HG02884 (cell line): Measurements from ENCODE around the gene AEBP1.
A peak's percentile ranks its signal among the peaks of the same experiment; 100 is the strongest.

ENCODE experiments used
- ATAC-seq: cut with Tn5 transposase; IDR thresholded peaks from one replicate; pipeline ENCODE4 v1.9.1; 2021; ENCODE audit warnings: mild to moderate bottlenecking, moderate library complexity; ENCODE audit not compliant: unreplicated experiment

Gene AEBP1

DNA sequence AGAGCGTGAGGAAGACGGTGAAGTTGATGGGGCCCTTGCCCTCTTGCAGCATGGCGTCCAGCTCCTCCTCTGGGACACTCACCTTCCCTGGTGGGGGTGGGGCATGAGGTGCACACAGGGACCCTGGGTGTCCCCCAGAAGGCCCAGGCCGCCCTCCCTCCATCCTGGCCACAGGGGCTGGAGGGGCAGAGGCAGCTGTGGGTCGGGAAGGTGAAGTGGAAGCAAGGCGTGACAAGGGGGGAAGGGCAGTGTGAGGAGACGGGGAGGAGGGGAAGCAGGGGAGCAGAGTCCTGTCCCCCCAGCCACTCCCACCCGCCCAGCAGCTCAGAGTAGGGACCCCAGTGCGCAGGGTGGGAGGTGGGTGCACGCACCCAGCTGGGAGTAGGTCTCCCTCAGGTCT is 36.2 kb downstream of the AEBP1 start:
- ATAC-seq, result no peak

DNA sequence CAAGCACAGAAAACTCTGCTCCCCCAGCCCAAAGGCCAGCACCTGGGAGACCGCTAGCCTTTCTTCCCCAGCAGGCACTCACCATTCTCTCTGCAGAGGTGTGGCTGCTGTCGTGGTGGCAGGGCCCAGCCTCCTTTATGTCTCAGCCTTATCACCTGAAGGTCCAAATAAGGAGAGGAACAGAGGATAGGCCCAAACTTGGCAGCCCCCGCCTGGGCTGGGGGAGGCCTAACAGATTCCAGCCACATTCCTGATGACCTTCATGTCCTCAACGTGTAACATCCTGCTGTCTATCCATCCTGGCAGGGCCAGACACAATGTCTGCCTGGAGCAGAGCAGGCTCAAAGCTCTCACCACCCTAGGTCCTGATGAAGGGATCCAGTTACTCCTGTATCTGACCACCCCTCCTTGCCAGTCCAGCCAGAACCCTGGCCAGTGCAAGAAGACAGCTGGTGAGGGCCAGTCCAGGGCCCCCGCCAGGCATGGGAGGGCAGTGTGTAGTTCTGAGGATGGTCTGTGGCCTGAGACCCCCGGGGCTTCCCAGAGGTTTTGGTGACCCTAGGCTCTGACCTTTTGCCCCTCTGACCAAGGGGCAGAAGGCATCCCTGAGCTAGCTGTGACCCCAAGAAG is 37.2 kb downstream of the AEBP1 start, which contains the start of gene MYL7:
Gene MYL7, minus strand, starts transcription at position 112 of the 630 bp plus-strand sequence. Its CDS starts 27 bp downstream, at position 85.
- ATAC-seq, result no peak

DNA sequence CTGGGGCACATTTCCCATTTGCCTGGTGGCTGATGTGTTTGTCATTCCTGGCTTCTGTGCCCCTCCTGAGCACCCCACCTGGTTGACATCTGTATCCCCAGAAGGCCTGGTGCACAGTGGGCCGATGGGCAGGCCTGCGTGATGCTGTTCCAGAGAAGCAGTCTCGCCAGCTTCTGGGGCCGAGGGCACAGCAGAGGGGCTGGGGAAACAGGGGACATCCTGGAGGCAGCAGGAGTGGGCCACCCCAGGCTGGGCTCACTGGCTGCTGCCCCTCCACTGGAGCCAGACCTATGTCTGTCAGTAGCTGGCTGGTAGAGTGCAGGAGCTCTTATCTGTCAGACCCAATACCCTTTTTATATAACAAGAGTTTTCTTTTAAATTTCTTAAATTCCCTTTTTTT is 37.9 kb downstream of the AEBP1 start:
- ATAC-seq, result no peak

DNA sequence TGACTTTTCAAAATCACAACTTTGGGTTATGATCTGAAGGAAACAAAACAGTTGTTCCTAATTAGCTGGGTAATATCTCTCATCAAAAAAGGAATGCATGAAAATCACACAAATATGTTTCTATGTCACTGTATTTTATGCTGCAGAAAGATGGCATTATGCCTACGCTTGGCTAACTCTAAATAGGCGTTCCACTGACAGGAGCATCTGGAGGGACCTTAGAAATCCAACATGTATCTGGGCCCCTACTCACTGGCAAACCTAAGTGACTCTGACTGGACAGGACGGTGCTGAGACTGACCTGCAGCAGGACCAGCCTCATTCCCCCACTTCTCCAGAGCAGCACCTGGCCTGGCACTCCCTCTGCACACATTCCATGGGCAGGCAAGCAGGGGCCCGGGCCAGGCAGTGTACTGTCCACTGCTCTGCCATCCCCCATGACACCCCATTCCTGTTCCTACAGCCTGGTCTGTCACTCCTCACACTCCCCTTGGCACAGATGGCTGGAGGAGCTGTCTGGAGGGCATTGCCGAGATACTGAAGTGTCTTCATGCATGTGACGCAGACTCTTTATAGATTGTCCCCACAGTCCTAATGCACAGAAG is 39.6 kb downstream of the AEBP1 start:
- no peak for ATAC-seq

DNA sequence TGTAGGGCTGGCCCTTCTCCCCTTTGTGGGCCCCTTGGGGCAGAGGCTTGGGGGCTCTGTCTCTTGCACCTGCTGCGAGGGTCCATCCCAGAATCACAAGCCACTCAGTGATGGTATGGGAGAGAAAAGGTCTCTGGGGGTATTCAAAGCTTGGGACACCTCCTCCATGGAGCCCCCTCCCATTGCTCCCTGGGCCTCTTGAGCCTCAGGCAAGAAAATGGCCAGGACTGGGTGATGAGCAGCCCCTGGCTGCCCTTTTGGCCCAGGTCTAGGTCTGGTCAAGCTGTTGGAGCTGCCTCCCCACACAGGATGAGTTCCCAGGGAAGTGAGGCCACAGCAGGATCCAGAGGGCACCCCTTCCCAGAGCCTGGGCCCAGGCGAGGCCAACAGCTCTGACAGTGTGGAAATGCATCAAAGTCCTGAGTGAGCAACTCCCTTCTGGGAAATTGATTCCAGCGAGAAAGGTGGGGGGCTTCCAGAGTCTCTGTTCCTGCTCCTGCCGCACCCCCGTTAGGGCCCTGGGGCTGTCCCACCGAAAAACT is 40.4 kb downstream of the AEBP1 start:
- no peak for ATAC-seq

DNA sequence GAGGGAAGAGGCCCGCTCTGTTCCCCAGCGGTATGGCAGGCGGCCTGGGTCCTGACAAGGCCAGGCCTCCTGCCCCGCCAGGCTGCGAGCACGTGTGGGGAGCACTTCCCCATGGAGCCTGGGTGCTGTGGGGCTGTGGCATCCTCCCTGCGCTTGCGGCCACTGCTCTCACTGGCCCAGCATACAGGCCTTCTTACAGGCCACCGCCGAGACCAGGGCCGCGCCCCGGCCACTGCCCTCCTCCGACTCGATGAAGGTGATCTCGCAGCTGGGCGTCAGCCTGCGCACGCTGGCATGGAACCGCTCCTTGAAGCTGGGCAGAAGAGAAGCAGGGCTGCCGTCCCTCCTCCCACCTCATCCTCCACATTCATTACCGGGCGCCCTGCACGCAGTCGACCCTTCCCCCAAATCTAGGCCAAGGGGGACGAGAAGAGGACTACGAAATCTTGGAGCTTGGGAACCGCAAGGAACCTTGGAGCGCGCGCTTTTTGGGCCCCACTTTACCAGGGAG is 40.9 kb downstream of the AEBP1 start:
- no peak for ATAC-seq

DNA sequence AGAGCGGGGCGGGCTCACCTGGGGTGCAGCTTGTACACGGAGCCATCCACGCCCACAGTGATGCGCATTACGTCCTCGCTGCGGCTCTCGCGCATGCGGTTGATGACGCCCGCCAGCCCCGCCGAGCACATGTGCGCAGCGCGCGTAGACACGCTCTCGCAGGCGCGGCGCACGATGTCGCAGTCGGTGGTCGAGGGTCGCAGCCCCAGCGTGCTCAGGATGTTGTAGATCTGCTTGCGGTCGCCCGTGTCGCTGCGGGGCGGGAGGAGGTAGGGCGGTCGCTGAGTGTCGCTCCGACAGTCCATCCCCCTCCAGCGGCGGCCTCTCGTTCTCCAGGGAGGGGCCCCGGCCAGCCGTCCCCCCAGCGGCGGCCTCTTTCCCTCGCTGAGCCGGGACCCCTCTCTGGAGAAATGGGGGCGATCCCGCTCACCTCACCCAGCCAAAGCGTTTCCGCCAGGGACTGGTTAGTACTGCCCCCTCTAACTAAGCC is 41.4 kb downstream of the AEBP1 start:
- ATAC-seq, result no peak

DNA sequence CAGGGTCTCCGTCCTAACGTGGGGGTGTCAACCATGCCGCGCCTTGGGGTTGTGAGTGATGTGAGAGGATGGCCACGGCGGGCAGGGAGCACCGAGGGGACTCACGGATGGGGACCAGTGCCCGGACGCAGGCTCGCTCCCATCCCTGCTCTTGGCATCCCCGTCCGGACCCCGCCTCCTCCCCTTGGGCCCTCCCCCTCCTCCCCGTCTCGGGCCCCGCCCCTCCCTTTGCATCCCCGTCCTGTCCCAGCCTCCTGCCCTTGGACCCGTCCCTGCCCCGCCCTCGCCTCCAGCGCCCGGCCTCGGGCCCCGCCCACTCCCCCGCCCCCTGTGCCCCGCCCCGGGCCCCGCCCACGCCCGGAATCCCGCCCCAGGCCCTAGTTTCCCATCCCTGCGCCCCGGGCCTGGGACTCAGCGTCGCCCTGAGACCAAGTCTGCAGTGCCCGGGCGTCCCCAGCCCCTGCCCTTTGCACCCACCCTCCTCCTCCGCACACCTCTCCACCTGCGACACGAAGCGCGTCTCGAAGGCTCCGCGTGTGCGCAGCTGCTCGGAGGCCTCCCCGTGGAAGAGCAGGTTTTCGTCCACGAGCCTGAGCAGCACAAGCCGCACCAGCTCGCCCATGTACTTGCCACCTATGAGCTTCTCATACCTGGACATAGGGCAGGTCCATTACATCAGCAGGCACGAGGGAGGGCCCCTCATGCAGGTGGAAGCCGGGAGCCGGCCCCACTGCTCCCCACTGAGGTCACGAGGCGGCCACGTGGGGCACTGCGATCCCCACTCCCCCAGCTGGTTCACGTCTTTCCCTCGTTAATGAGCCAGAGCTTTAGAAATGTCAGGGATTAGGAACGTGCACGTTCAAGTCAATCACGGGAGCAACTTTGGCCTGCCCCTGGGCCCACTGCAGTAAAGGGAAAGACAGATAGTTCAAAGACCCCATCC is 42.1 kb downstream of the AEBP1 start:
- ATAC-seq, result no peak

DNA sequence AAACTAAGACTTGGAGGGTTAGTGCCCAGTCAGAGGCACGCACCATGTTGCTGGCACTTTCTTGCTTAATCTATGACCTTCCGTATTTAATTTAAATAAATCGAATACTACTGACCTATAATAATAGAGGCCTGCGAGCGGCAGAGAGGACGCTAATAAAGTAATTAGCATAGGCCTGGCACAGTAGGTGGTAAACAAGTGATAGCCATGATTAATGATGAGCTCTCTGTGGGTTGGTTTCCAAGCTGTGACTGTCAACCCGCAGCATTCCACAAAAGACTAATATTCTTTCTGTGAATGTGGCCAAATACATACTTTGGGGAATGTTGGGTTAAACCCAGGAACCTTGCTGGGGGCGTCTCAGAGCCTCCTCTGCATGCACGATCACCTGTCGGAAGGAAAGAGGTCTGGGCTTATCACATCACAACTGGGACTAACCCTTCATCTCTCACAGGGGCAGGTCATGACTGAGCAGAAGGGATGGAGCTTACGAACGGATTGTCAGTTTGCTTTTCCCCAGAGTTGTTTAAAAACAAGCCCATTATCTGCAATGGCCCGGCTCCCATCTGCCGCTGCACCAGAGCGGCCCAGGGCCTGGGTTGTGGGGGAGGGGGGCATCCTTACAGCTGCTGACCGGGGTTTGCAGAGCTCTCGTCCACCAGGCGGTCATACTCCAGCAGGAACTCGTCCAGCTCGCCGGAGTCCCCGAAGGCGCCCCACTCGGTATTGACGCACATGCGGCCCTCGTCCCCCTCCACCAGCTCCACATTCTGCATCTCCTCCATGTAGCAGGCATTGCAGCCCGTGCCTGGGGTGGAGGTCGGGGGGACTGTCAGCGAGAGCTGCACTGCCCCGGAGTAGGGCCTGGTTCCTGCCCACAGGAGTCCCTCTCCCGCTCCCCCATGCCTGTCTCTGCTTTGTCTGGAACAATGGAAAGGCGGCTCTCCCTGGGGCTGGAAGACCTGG is 43.2 kb downstream of the AEBP1 start:
- ATAC-seq, result no peak

DNA sequence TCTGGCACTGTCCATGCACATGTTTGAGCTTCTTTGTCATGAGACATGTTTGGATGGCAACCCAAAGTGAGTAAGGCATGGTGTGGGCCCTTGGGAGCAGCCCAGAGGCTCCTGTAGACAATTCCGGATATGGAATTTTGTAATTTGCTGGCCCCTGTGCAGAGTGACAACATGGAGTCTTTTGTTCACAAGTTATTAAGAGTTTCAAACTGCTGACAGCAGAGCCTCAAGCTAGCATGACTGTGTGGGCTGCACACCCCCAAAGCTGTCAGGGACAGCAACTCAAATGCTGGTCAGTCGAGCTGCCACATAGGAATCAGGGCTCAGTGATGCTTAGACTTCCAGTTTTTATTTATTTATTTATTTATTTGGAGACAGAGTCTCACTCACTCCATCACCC is 44.0 kb downstream of the AEBP1 start:
- no peak for ATAC-seq

DNA sequence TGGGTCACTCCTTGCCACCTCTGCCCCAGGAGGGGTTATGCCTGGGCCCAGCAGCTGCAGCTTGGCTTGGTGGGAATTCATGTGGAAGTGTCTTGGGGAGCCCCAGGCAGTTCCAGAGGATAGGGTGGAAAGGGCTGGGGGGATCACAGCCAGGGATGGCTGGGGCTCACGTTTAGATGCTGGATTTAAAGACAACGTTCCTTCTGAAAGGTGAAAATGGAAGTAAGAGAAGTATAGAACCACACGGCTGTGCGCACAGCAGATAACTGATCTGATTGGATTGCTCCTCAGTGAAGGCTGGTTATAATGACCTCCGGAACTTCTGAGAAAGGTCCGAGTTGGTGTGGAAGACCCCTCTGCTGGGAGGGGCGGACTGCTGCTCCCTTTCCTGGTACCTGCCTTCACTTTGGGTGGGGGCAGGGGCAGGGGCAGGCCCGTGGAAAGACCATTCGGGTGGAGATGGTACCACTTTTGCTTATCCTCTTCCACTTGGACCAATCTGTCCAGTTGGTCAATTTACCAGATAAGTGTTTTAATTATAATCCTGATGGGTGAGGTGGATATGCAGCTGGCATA is 44.9 kb downstream of the AEBP1 start:
- no peak for ATAC-seq

DNA sequence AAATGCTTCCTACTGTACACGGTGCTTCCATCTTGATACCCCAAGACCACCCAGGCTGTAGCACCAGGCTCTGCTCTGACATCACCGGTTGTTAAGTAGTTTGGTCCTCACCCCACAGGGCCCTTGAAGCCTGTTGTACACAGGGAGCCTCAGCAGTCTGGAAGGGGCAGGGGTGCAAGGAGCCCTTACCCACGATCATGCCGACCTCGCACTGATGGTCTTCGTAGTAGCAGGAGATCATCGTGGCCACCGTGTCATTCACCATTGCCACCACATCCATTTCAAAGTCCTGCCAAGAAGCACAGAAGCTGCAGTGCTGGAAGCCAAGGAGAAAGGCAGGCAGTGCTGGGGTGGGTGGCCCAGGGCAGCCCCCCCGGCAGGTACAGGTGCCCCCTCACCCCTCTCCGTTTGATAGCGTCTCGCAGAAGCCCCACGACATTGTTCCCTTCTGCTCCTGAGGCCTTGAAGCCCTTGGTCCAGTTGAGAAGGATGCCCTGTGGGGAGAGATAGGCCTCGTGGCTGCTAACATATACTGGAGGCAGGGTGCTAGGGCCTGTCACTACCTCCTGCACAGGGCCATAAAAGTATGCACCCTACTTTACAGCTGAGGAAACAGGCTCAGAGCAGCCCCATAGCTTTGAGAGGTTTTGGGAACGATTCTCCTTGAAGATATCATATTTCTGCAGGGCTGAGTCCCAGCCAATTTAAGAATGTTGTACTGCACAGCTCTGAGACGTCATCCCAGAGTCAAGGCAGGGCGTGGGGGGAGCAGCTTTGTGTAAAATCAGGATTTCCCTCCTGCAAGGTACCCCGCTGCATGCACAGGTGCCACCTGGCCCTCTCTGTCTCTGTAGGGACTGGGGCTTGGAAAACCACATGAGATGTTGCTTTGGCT is 45.7 kb downstream of the AEBP1 start:
- ATAC-seq, result no peak

DNA sequence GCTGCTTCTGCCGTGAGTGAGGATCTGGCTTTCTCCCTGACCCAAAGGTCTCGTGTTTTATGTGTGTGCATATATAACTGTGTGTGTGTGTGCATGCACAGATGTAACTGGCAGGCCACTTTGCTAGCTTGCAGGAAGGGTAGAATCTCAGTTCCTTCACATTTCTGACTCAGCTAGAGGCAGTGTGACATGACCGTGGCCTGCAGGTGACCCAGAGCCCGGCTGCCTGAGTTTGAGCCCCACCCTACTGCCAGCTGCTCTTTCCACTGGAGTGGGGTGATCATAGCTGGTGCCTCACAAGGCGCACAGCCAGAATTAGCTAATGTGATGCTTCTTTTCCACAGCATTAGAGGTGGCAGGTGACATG is 46.3 kb downstream of the AEBP1 start:
- peak; percentile 52 for ATAC-seq

DNA sequence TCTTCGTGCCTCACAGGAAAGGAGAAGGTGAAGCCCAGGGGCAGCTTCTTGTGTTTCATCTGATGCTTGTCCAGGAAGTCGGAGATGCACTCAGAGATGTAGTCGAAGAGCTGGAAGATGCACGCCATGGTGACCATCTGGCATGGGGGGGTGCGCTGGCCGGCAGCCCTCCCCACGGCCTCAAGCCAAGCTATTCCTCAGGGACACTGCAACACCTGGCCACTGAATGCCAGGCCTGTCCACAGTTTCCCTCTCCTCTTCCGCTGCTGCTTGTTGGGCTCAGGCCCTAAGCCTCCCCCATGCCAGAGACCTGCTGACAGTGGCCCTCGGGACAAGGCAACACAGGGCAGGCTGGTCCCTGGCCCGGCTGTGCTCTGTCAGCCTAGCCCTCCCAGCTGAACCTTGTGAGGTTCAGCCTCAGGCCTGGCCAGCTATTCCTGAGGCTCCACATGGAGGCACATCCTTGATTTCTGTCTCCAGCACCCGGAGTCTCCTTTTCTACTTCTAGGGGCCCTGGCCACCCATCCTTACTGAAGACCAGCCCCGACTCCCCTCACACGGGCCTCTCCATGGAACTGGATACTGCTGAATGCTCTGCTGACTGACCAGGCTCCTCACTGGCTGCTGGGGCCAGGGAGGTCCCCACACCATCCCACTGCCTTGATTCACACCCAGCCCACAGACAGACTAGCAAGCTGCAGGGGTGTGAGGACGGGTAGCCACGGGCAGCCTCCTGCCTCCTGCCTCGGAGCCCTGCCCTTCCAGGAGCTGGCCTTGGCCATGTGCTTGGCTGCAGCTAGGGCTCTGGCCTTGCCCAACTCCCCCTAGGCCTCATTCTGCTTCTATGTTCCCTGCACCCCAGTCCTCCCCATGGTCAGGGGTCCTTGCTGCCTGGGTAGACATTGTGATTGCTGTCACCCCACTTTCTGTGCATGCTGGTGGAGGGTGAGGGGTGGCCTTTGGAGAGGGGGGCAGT is 47.1 kb downstream of the AEBP1 start:
- no peak for ATAC-seq

DNA sequence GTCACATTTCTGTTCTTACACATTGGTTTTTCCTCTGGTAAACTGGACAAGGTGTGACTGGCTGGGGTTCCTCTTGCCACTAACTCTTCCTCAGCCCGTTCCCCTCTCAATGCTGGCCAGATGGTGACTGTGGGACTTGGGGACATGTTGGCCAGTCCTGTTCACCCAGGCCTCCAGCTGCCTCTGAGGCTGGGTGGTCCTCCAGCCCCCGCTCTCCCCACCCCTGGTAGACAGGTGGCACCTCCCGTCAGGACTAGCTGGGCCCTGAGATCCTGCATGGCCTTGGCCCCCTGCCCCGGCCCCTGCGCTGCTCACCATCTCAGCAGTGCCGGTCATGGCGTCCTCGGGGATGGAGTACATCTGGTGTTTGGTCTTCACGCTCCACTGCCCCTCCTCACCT is 47.8 kb downstream of the AEBP1 start:
- ATAC-seq, result no peak

DNA sequence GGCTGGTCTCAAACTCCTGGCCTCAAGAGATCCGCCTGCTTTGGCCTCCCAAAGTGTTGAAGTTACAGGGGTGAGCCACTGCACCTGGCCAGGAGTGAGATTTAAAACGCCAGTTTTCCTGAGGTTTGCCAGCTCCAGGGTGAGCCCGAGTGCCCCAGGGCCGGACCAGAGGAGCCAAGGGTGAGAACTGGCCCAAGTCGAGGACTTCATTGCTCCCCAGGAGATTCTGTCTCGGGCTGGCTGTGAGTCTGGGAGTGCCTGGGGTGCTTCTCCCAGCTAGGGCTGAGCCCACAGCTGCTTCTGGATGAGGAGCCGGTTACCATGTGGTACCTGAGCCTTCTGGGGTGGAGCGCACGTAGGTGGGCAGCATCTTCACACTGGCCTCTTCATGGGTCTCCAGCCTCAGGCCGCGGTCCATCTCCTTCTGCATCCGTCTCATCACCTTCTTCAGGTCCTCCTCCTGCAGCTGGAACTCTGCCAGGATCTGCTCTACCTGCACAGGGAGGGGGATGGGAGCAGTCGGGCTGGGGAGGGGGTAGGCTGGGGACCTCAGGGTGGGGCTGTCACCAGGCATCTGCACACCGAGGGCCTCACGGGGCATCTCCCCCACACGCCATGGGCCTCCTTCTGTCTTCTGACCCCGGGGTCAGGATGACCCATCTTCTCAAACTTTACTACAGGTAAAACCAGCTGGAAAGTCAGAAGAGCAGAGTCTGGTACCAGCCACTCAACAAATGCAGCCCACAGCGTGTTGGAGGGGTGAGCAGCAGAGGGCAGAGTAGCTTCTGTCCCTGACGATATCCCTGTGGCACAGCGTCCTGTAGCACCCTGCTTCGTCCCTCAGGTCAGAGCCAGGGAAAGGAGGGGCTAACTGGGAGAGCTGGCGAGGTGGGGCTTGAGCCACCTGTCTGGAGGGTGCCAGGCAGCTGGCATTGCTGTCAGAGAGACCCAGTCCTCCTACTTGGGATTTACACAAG is 49.1 kb downstream of the AEBP1 start:
- ATAC-seq, result no peak
